Measurements from ENCODE around the gene ADM2.

ADM2 gene

GRCh38 chr22:50439871-50440331 is 41.4 kb upstream of the ADM2 start:
- TF ChIP-seq CTCF (IDR thresholded peaks at IDR 0.05; ENCODE audit: low read depth, low read length) = no peak
- no peak for DNase-seq
- H3K27me3 ChIP-seq (ENCODE audit: insufficient read depth, low read depth, severe bottlenecking) = no peaks in the 10 kb centered on the region

GRCh38 chr22:50440544-50441249 is 40.6 kb upstream of the ADM2 start:
- Histone ChIP-seq H3K27me3 (ENCODE audit: insufficient read depth, low read depth, severe bottlenecking) (no peaks in the 10 kb centered on the region), H3K9me3 (ENCODE audit: severe bottlenecking) (no peaks in the 10 kb centered on the region), H3K36me3 (peaks cover 59% of the 10 kb centered on the region), H3K4me3 (ENCODE audit: low read depth, low read length) (no peak overlapping the region), H3K27ac (no peak overlapping the region)
- DNase-seq = no peak
- TF ChIP-seq CTCF (IDR thresholded peaks at IDR 0.05; ENCODE audit: low read depth, low read length) = no peak

More at GRCh38 chr22:50439871-50440331, 41.4 kb upstream of the ADM2 start:
- Histone ChIP-seq H3K4me3 (ENCODE audit: low read depth, low read length) (no peak overlapping the region), H3K27ac (no peak overlapping the region), H3K9me3 (ENCODE audit: severe bottlenecking) (no peaks in the 10 kb centered on the region), H3K36me3 (peaks cover 55% of the 10 kb centered on the region)

- DNase-seq = no peak
- no peaks in the 10 kb centered on the region for H3K9me3 ChIP-seq (ENCODE audit: severe bottlenecking)
- no peak for TF ChIP-seq CTCF (IDR thresholded peaks at IDR 0.05; ENCODE audit: low read depth, low read length)
- H3K27me3 ChIP-seq (ENCODE audit: insufficient read depth, low read depth, severe bottlenecking) = no peaks in the 10 kb centered on the region
- H3K36me3 ChIP-seq = peaks cover 65% of the 10 kb centered on the region
- H3K27ac ChIP-seq = no peak overlapping the region
- H3K4me3 ChIP-seq (ENCODE audit: low read depth, low read length) = no peak overlapping the region
Observed at GRCh38 chr22:50441428-50441993, 39.8 kb upstream of the ADM2 start.

- Histone ChIP-seq H3K9me3 (ENCODE audit: severe bottlenecking) (no peaks in the 10 kb centered on the region), H3K27ac (peak overlapping the region; percentile 12; the same call in 1 of the 2 replicates), H3K27me3 (ENCODE audit: insufficient read depth, low read depth, severe bottlenecking) (no peaks in the 10 kb centered on the region), H3K4me3 (ENCODE audit: low read depth, low read length) (no peak overlapping the region), H3K36me3 (peaks cover 77% of the 10 kb centered on the region)
- no peak for TF ChIP-seq CTCF (IDR thresholded peaks at IDR 0.05; ENCODE audit: low read depth, low read length)
- DNase-seq = no peak
Observed at GRCh38 chr22:50443197-50443596, 38.1 kb upstream of the ADM2 start.

- Histone ChIP-seq H3K27ac (no peak overlapping the region), H3K36me3 (peaks cover 75% of the 10 kb centered on the region)
Observed at GRCh38 chr22:50443801-50444625, 37.3 kb upstream of the ADM2 start.

More at GRCh38 chr22:50443801-50444625, 37.3 kb upstream of the ADM2 start:
- TF ChIP-seq CTCF (IDR thresholded peaks at IDR 0.05; ENCODE audit: low read depth, low read length) = no peak
- H3K9me3 ChIP-seq (ENCODE audit: severe bottlenecking) = no peaks in the 10 kb centered on the region
- no peaks in the 10 kb centered on the region for H3K27me3 ChIP-seq (ENCODE audit: insufficient read depth, low read depth, severe bottlenecking)
- no peak overlapping the region for H3K4me3 ChIP-seq (ENCODE audit: low read depth, low read length)
- DNase-seq = no peak
